ENCODE measurements around the gene LILRB5.
"Not testable (repeated sequence)": the region's sequence is repeated elsewhere in the genome, so short reads cannot be mapped to it uniquely, and the experiment has no call there.

The LILRB5 gene

DNA sequence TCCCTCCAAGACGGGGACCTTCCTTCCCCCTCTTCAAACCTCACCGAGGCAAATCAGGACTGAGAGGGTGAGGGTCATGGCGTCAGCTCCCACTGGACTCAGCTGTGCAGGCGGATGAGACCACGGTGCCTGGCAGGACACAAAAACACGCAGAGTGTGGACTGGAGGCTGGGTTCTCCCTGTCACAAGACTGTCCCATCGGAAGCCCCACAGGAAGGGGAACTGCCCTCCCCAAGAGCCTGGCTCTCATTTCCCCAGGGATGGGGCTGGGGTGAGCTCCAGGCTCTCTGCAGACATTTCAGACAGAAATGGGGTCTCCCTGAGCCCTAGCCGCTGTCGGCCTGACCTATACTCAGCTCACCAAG is at the start of gene LILRB5:
Gene LILRB5, minus strand, starts transcription at position 158 of the 365 bp plus-strand sequence. Its CDS starts 80 bp downstream, at position 78.
- DNase-seq (ENCODE audit: low spot score), result no peak

GRCh38 chr19:54305141-54305540 is 48.1 kb upstream of the LILRB5 start:
- DNase-seq (ENCODE audit: low spot score), result no peak

DNA sequence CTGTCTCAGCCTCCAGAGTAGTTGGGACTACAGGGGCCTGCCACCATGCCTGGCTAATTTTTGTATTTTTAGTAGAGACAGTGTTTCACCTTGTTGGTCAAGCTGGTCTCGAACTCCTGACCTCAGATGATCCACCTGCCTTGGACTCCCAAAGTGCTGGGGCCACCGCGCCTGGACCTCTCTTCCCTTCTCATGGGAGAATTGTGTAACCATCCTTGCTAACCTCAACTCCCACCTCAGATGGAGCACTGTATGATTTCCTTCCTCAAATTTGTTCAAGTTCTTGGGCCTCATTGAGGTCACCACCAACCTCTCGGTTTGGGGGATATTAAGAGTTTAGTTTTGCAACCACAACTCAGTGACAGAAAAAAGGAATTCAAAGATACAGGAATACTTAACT is 45.2 kb upstream of the LILRB5 start:
- no peak for DNase-seq (ENCODE audit: low spot score)

GRCh38 chr19:54299515-54299914 is 42.4 kb upstream of the LILRB5 start:
- DNase-seq (ENCODE audit: low spot score), result no peak

- no peak for DNase-seq (ENCODE audit: low spot score)
These were observed 42.0 kb upstream of the LILRB5 start for GRCh38 chr19:54299126-54299498.

- no peak for DNase-seq (ENCODE audit: low spot score)
These were observed 41.5 kb upstream of the LILRB5 start for GRCh38 chr19:54298357-54299125.

- DNase-seq (ENCODE audit: low spot score), result no peak
These were observed 40.8 kb upstream of the LILRB5 start for GRCh38 chr19:54297759-54298305.

DNA sequence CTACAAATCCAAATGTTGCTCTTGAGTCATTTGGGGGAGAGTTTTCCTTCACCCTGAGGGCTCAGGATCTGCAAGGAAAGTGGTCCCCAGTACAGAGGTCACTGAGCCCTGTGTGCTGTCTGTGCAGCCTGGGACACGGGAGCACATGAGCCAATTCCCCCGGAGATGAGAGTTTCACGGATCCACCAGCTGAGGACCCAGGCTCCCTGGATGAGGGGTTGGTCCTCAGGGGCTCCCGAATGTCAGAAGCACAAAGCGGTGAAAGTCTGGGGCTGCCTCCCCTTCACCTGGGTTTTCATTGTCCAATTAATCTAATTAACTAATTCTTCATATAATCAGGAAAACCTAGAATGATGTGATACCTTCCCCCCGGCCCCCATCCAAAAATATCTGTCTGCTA is 37.5 kb upstream of the LILRB5 start:
- no peak for DNase-seq (ENCODE audit: low spot score)

DNA sequence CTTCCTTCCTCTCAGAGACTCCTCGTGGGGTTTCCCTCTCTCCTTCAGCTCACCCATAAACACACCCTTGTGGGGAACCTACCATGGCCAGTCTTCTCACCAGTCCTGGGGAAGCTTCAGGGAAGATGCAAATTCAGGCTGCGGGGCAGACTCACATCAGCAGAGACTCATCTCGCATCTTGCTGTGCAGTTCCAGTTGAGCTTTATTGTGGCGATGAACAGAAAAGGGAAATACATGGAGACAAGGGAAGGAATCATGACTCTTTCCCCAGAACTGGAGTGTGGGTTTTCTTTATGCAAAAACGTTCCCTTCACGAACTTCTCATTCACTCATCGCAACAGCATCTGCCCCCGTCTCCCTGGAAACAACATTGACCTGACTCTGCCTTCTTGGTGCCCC is 32.1 kb upstream of the LILRB5 start:
- DNase-seq (ENCODE audit: low spot score), result not testable (repeated sequence)

DNA sequence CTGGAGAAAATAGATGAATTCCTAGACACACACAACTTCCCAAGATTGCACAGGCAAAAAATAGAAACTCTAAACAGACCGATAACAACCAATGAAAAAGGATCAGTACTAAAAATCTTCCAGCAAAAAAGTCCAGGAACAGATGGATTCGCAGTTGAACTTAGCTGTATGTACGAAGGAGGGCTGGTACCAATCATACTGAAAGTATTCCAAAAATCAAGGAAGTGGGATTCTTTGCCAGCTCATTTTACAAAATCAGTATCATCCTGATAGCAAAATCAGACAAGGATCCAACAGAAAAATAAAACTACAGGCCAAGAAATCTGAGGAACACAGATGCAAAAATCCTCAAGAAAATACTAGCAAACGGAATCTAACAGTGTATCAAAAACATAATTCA is 30.4 kb upstream of the LILRB5 start:
- DNase-seq (ENCODE audit: low spot score), result peak; percentile 28

DNA sequence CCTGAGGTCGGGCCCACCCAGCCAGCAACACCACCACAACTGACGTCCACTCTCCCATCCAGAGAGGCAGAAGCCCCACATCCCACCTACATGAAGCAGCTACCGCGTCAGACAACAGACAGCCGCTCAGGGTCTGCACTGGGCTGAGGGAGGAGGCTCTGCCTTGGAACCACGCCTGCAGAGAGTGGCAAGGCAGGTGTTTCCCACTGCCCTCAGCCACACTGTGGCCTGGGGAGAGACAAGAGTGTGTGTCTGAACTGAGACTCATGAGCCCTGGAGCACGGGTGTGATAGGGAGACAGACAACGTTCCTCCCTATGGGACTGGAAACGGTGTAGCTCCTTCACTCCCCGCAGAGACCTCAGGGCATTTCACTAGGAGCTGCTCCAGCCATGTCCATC is 29.2 kb upstream of the LILRB5 start:
- not testable (repeated sequence) for DNase-seq (ENCODE audit: low spot score)

GRCh38 chr19:54285427-54286056 is 28.5 kb upstream of the LILRB5 start:
- DNase-seq (ENCODE audit: low spot score), result not testable (repeated sequence)

DNA sequence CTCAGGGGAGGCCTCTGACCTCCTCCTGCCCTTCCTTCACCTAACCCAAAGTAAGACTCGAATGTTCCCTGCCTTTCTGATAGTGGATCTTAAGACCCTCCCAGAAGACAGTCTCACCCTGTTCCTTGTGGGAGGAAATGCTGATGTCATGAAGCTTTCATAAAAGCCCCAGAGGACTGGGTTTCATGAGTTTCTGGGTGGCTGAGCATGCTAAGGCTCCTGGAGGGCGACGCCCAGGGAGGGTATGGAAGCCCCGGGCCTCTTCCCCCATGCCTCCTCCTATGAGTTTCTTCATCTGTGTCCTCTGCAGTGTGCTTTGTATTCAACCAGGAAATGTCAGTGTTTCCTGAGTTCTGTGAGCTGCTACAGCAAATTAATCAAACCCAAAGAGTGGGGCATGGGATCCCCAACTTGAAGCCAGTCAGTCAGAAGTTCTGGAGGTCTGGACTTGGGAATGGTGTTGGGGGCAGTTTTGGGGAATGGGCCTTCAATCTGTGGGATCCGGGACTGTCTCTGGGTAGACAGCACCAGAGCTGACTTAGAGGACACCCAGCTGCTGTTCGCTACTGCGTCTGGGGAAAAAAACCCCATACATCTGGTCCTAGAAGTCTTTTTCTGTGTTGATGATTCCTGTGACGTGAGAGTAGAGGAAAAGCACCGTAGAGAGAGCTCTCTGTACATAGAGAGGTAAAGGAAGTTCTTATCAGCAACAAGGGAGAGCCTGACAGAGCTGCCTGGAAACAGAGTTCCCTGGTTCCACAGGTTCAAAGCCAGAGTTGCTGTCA is 25.8 kb upstream of the LILRB5 start:
- no peak for DNase-seq (ENCODE audit: low spot score)

DNA sequence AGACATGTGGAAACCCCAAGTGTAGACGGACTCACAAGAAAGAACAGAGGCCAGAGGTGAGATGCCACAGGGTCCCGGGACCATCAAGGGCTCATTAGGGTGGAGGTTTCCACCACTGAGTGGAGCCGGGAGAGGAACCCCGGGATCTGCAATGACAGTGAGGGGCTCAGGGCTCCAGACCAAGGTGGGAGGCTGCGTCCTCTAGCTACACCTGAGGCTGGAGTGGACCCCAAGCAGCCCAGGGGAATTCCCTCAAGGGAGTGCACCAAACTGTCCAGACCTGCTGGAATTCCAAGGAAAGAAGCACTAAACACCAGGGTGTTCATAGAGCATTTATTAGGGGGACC is 24.6 kb upstream of the LILRB5 start:
- not testable (repeated sequence) for DNase-seq (ENCODE audit: low spot score)

- no peak for DNase-seq (ENCODE audit: low spot score)
These were observed 24.1 kb upstream of the LILRB5 start, which contains the start of gene LILRB2 for GRCh38 chr19:54281007-54281728. Gene LILRB2, minus strand, starts transcription at chr19:54281110. Its CDS starts 614 bp downstream, at chr19:54280496.

- not testable (repeated sequence) for DNase-seq (ENCODE audit: low spot score)
These were observed 23.4 kb upstream of the LILRB5 start for GRCh38 chr19:54280441-54280840.

- not testable (repeated sequence) for DNase-seq (ENCODE audit: low spot score)
These were observed 23.0 kb upstream of the LILRB5 start for GRCh38 chr19:54280025-54280424.

- no peak for DNase-seq (ENCODE audit: low spot score)
These were observed 22.4 kb upstream of the LILRB5 start for GRCh38 chr19:54279406-54279962.

DNA sequence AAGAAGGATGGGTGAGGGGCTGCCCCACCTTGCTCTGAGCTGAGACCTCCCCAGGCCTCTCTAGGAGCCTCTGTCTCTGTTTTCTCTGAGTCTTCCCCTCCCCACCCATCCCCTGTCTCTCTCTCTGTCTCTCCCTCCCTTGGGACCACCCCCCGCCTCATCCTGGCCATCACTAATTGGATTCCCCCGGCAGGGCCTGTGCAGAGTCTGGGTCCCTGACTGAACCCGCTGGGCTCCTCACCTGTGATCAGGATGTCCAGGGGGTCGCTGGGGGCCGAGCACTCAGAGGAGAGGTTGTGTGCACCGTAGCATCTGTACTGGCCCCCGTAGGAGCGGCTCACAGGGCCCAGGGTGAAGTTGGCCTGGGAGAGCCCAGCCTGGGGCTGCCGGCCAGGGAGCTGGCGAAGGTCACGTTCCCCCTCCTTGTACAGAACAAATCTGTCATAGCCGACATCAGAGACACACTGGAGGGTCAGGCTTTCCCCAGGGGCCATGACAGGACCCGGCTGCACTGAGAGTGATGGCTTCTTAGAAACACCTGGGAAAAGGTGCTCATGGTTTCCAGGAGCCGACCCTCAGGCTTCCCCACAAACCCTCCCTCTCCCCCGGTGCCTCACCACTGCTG is 21.6 kb upstream of the LILRB5 start:
- DNase-seq (ENCODE audit: low spot score), result not testable (repeated sequence)

- not testable (repeated sequence) for DNase-seq (ENCODE audit: low spot score)
These were observed 21.0 kb upstream of the LILRB5 start for GRCh38 chr19:54278056-54278455.

GRCh38 chr19:54277111-54277615 is 20.1 kb upstream of the LILRB5 start:
- DNase-seq (ENCODE audit: low spot score), result not testable (repeated sequence)
